Immature natural killer cell (primary cell): ENCODE results near the gene MEFV. TPM values are rescaled to one million over a fixed set of nuclear protein-coding genes. Genes with fewer than 3 reads are reported as not detected.

ENCODE experiments used
- DNase-seq, 3 donors: peaks; one replicate each; pipeline ENCODE4 v3.0.0; 2022; ENCODE audit warnings: mixed read lengths in 1 of 3
- H3K27ac Mint-ChIP-seq, 6 donors: one replicate each; pipeline ENCODE4 v1.8.0; 2020; ENCODE audit warnings: mixed read lengths in 6 of 6, mild to moderate bottlenecking in 5 of 6, inconsistent platforms in 4 of 6, moderate library complexity in 3 of 6
- H3K27me3 Mint-ChIP-seq, 3 donors: one replicate each; pipeline ENCODE4 v1.8.0; 2020 to 2021; ENCODE audit warnings: low read depth in 3 of 3, mild to moderate bottlenecking in 3 of 3, mixed read lengths in 3 of 3, moderate library complexity in 3 of 3, inconsistent platforms in 1 of 3
- H3K36me3 Mint-ChIP-seq, 3 donors: one replicate each; pipeline ENCODE4 v1.8.0; 2020; ENCODE audit warnings: mixed read lengths in 3 of 3, inconsistent platforms in 2 of 3, mild to moderate bottlenecking in 2 of 3
- H3K4me1 Mint-ChIP-seq, 2 donors: one replicate each; pipeline ENCODE4 v1.8.0; 2020; ENCODE audit warnings: inconsistent platforms in 2 of 2, mild to moderate bottlenecking in 2 of 2, mixed read lengths in 2 of 2, moderate library complexity in 1 of 2
- H3K4me3 Mint-ChIP-seq, 5 donors: one replicate each; pipeline ENCODE4 v1.8.0; 2020; ENCODE audit warnings: mild to moderate bottlenecking in 5 of 5, mixed read lengths in 5 of 5, inconsistent platforms in 3 of 5, moderate library complexity in 3 of 5
- H3K9me3 Mint-ChIP-seq, 6 donors: one replicate each; pipeline ENCODE4 v1.8.0; 2020; ENCODE audit warnings: mild to moderate bottlenecking in 6 of 6, mixed read lengths in 6 of 6, inconsistent platforms in 4 of 6, moderate library complexity in 3 of 6
- polyA plus RNA-seq, 3 donors: library from polyadenylated mRNA; unstranded; fragments of 300-500 nt; fragmentation: Illumina TruSeq; gene quantifications; one replicate each; pipeline ENCODE4 v1.2.3, GENCODE V29; 2021

MEFV gene
- polyA plus RNA-seq, result under 1 TPM in 2 of 3 donors, not detected in 1; 0.32 to 0.46 TPM

- DNase-seq, result no peak
- no peak within 1 kb of the TSS for H3K27ac Mint-ChIP-seq
- no peaks in the 10 kb centered on the region for H3K9me3 Mint-ChIP-seq
- no peaks in the 10 kb centered on the region for H3K36me3 Mint-ChIP-seq
- H3K4me3 Mint-ChIP-seq, result no peak within 1 kb of the TSS
- H3K4me1 Mint-ChIP-seq, result no peaks in the 10 kb centered on the region
- peaks cover 0 to 3% (median 0%) of the 10 kb centered on the region in 3 donors for H3K27me3 Mint-ChIP-seq
Measured at GRCh38 chr16:3256146-3256865, at the start of gene MEFV. MEFV (minus strand) TSS chr16:3256633; CDS start chr16:3256587, 46 bp downstream.

- no peak for DNase-seq
- peaks cover 6 to 50% (median 31%) of the 10 kb centered on the region in 6 donors for H3K9me3 Mint-ChIP-seq
- peaks cover 28 to 42% (median 35%) of the 10 kb centered on the region in 3 donors for H3K36me3 Mint-ChIP-seq
- peak overlapping the region; percentile 80 to 85 (median 83) for H3K4me3 Mint-ChIP-seq
- H3K27ac Mint-ChIP-seq, result peak overlapping the region; percentile 73 to 89 (median 82)
- peaks cover 0 to 14% (median 0%) of the 10 kb centered on the region in 3 donors for H3K27me3 Mint-ChIP-seq
- H3K4me1 Mint-ChIP-seq, result peaks cover 26 to 32% of the 10 kb centered on the region in 2 donors
Measured at GRCh38 chr16:3306078-3306477, 49.6 kb upstream of the MEFV start.

GRCh38 chr16:3305109-3306068, 49.0 kb upstream of the MEFV start, which contains the start of the genes TIGD7 and ZNF75A:
TIGD7 (minus strand) TSS chr16:3305430; CDS start chr16:3300614, 4,816 bp downstream.
ZNF75A (plus strand) TSS chr16:3305497; CDS start chr16:3308429, 2,932 bp downstream.
- peak within 1 kb of the TSS; percentile 81 to 85 (median 83) for H3K4me3 Mint-ChIP-seq
- H3K4me1 Mint-ChIP-seq, result peaks cover 26 to 32% of the 10 kb centered on the region in 2 donors
- peaks cover 6 to 49% (median 33%) of the 10 kb centered on the region in 6 donors for H3K9me3 Mint-ChIP-seq
- peaks cover 0 to 13% (median 0%) of the 10 kb centered on the region in 3 donors for H3K27me3 Mint-ChIP-seq
- DNase-seq, result peak; percentile 86 to 88 (median 87)
- peaks cover 35 to 46% (median 42%) of the 10 kb centered on the region in 3 donors for H3K36me3 Mint-ChIP-seq
- peak within 1 kb of the TSS; percentile 73 to 91 (median 86) for H3K27ac Mint-ChIP-seq

GRCh38 chr16:3304370-3304769, 47.9 kb upstream of the MEFV start:
- Mint-ChIP-seq H3K4me3 (peak overlapping the region; percentile 81 to 85 (median 83)), H3K9me3 (peaks cover 9 to 55% (median 39%) of the 10 kb centered on the region in 6 donors), H3K27ac (peak overlapping the region; percentile 71 to 91 (median 84)), H3K4me1 (peaks cover 26 to 32% of the 10 kb centered on the region in 2 donors), H3K36me3 (peaks cover 41 to 56% (median 49%) of the 10 kb centered on the region in 3 donors), H3K27me3 (peaks cover 0 to 13% (median 0%) of the 10 kb centered on the region in 3 donors)
- no peak for DNase-seq

GRCh38 chr16:3295783-3296182, 39.4 kb upstream of the MEFV start:
- Mint-ChIP-seq H3K27ac (no peak overlapping the region), H3K36me3 (peaks cover 46 to 74% (median 64%) of the 10 kb centered on the region in 3 donors), H3K9me3 (peaks cover 10 to 87% (median 75%) of the 10 kb centered on the region in 6 donors), H3K27me3 (peaks cover 0 to 1% (median 0%) of the 10 kb centered on the region in 3 donors), H3K4me3 (no peak overlapping the region), H3K4me1 (peaks cover 3 to 14% of the 10 kb centered on the region in 2 donors)
- DNase-seq, result no peak

- peaks cover 0 to 3% (median 0%) of the 10 kb centered on the region in 3 donors for H3K27me3 Mint-ChIP-seq
- no peak for DNase-seq
- peaks cover 3 to 14% of the 10 kb centered on the region in 2 donors for H3K4me1 Mint-ChIP-seq
- peaks cover 9 to 87% (median 75%) of the 10 kb centered on the region in 6 donors for H3K9me3 Mint-ChIP-seq
- no peak overlapping the region for H3K4me3 Mint-ChIP-seq
- H3K27ac Mint-ChIP-seq, result no peak overlapping the region
- H3K36me3 Mint-ChIP-seq, result peaks cover 46 to 75% (median 64%) of the 10 kb centered on the region in 3 donors
Measured at GRCh38 chr16:3295209-3295608, 38.8 kb upstream of the MEFV start.

- H3K27me3 Mint-ChIP-seq, result peaks cover 0 to 3% (median 0%) of the 10 kb centered on the region in 3 donors
- no peak overlapping the region for H3K27ac Mint-ChIP-seq
- H3K4me3 Mint-ChIP-seq, result no peak overlapping the region
- peaks cover 12 to 78% (median 71%) of the 10 kb centered on the region in 6 donors for H3K9me3 Mint-ChIP-seq
- H3K4me1 Mint-ChIP-seq, result peaks cover 3 to 15% of the 10 kb centered on the region in 2 donors
- no peak for DNase-seq
- peaks cover 52 to 73% (median 68%) of the 10 kb centered on the region in 3 donors for H3K36me3 Mint-ChIP-seq
Measured at GRCh38 chr16:3292604-3293003, 36.2 kb upstream of the MEFV start.

GRCh38 chr16:3289998-3290673, 33.7 kb upstream of the MEFV start:
- Mint-ChIP-seq H3K27me3 (peaks cover 0 to 2% (median 0%) of the 10 kb centered on the region in 3 donors), H3K4me1 (peaks cover 16 to 35% of the 10 kb centered on the region in 2 donors), H3K4me3 (peak overlapping the region in 1 of 5 donors; percentile 17), H3K36me3 (peaks cover 55 to 85% (median 76%) of the 10 kb centered on the region in 3 donors), H3K27ac (no peak overlapping the region), H3K9me3 (peaks cover 10 to 76% (median 57%) of the 10 kb centered on the region in 6 donors)
- DNase-seq, result no peak

- Mint-ChIP-seq H3K4me3 (peak overlapping the region; percentile 39 to 91 (median 80)), H3K27ac (peak overlapping the region in 4 of 6 donors; percentile 22 to 96 (median 51)), H3K27me3 (peaks cover 0 to 11% (median 7%) of the 10 kb centered on the region in 3 donors), H3K36me3 (peaks cover 27 to 48% (median 42%) of the 10 kb centered on the region in 3 donors), H3K9me3 (peaks cover 6 to 30% (median 21%) of the 10 kb centered on the region in 6 donors), H3K4me1 (peaks cover 39 to 51% of the 10 kb centered on the region in 2 donors)
- DNase-seq, result no peak
Measured at GRCh38 chr16:3285131-3285530, 28.7 kb upstream of the MEFV start.

GRCh38 chr16:3283543-3284447, 27.4 kb upstream of the MEFV start:
- Mint-ChIP-seq H3K4me1 (peaks cover 39 to 51% of the 10 kb centered on the region in 2 donors), H3K27ac (peak overlapping the region; percentile 90 to 96 (median 94)), H3K27me3 (peaks cover 0 to 11% (median 7%) of the 10 kb centered on the region in 3 donors), H3K36me3 (peaks cover 18 to 35% (median 31%) of the 10 kb centered on the region in 3 donors), H3K4me3 (peak overlapping the region; percentile 85 to 95 (median 91)), H3K9me3 (peaks cover 0 to 19% (median 9%) of the 10 kb centered on the region in 6 donors)
- no peak for DNase-seq

- Mint-ChIP-seq H3K27ac (peak within 1 kb of the TSS; percentile 90 to 96 (median 94)), H3K27me3 (peaks cover 0 to 11% (median 7%) of the 10 kb centered on the region in 3 donors), H3K4me3 (peak within 1 kb of the TSS; percentile 85 to 95 (median 91)), H3K4me1 (peaks cover 39 to 51% of the 10 kb centered on the region in 2 donors), H3K36me3 (peaks cover 14 to 29% (median 25%) of the 10 kb centered on the region in 3 donors), H3K9me3 (peaks cover 0 to 16% (median 2%) of the 10 kb centered on the region in 6 donors)
- DNase-seq, result peak; percentile 94 to 95 (median 94)
Measured at GRCh38 chr16:3282730-3283542, 26.5 kb upstream of the MEFV start, which contains the start of gene ZNF263. ZNF263 (plus strand) TSS chr16:3283491; CDS start chr16:3283819, 328 bp downstream.
